OCI-LY7 (cell line): ENCODE data around the gene RIOK1.

ENCODE experiments used
- EZH2phosphoT487 ChIP-seq: fragments of 200-600 bp; sonication (generic); IDR thresholded peaks from 2 replicates; pipeline ENCODE4 v1.6.1; 2018; ENCODE audit warnings: low read depth, borderline replicate concordance, mild to moderate bottlenecking, mixed run types, antibody characterized with exemption, low read length, moderate library complexity, mixed read lengths
- TF ChIP-seq, protein P1 (sequence below): fragments of 200-600 bp; sonication (generic); conservative IDR thresholded peaks from 2 replicates; pipeline ENCODE4 v1.5.1; 2014; ENCODE audit warnings: mild to moderate bottlenecking, antibody characterized with exemption, low read length, moderate library complexity, mixed read lengths

DNA sequence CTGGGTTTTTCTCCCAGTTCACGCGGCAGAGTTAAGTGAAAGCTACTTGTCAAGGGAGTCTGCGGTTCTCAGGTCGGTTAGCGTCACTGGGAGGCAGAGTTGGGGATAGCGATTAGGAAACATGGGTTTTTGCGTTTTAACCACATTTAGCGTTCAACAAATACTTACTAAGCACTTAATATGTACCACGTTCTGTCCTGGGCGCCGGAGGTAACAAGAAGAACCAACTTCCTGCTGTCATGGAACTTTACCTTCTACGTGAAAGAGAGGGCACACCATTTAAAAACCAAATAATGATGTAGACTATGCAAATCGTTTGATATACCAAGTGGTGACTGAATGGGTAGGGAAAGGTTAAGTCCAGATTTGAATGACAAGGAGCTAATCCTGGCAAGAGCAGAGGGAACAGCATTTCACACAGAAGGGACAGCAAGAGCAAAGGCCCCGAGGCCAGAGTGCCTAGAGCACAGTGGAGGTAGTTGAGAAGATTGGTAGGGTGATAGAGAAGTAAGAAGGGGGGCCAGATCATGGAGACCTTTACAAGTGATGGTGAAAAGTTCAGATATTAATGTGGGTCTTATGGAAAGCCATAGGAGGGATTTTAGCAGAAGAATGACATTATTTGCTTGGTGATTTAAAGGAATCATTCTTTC, 744 bp downstream of the RIOK1 start:
- TF ChIP-seq, protein P1, sequence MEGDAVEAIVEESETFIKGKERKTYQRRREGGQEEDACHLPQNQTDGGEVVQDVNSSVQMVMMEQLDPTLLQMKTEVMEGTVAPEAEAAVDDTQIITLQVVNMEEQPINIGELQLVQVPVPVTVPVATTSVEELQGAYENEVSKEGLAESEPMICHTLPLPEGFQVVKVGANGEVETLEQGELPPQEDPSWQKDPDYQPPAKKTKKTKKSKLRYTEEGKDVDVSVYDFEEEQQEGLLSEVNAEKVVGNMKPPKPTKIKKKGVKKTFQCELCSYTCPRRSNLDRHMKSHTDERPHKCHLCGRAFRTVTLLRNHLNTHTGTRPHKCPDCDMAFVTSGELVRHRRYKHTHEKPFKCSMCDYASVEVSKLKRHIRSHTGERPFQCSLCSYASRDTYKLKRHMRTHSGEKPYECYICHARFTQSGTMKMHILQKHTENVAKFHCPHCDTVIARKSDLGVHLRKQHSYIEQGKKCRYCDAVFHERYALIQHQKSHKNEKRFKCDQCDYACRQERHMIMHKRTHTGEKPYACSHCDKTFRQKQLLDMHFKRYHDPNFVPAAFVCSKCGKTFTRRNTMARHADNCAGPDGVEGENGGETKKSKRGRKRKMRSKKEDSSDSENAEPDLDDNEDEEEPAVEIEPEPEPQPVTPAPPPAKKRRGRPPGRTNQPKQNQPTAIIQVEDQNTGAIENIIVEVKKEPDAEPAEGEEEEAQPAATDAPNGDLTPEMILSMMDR = peak; percentile 50; the same call in 1 of the 2 replicates
- TF ChIP-seq EZH2phosphoT487 = no peak
